ENCODE data around the gene TRAPPC1.

DNA sequence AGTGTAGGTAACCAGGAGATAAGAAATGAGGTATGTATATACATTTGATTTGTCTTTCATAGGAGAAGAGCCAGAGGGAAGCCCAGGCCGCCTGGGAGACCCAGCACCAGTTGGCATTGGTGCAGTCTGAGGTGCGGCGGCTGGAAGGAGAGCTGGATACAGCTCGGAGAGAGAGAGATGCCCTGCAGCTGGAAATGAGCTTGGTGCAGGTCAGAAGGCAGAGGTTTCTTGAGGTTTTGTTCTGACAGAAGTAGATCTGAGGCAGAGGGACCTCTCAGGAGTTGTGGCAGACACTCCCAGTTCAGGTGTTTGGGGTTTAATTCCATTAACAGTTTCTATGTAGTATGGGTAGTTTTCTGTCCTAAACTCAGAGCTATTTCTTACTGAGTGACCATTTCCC, 8.3 kb upstream of the TRAPPC1 start:
- no peak for TF ChIP-seq POLR2A (IDR thresholded peaks at IDR 0.05)
- TF ChIP-seq, protein P1, sequence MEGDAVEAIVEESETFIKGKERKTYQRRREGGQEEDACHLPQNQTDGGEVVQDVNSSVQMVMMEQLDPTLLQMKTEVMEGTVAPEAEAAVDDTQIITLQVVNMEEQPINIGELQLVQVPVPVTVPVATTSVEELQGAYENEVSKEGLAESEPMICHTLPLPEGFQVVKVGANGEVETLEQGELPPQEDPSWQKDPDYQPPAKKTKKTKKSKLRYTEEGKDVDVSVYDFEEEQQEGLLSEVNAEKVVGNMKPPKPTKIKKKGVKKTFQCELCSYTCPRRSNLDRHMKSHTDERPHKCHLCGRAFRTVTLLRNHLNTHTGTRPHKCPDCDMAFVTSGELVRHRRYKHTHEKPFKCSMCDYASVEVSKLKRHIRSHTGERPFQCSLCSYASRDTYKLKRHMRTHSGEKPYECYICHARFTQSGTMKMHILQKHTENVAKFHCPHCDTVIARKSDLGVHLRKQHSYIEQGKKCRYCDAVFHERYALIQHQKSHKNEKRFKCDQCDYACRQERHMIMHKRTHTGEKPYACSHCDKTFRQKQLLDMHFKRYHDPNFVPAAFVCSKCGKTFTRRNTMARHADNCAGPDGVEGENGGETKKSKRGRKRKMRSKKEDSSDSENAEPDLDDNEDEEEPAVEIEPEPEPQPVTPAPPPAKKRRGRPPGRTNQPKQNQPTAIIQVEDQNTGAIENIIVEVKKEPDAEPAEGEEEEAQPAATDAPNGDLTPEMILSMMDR (IDR thresholded peaks at IDR 0.05), result no peak

Measured in right lobe of liver (tissue), 4 donors.